IPS-NIHi11 (cell line): ENCODE data around the gene OR2B6.

ENCODE experiments used
- DNase-seq: peaks from one replicate; pipeline ENCODE4 v3.0.0; 2012; ENCODE audit warnings: mixed read lengths, low spot score

The OR2B6 gene

DNA sequence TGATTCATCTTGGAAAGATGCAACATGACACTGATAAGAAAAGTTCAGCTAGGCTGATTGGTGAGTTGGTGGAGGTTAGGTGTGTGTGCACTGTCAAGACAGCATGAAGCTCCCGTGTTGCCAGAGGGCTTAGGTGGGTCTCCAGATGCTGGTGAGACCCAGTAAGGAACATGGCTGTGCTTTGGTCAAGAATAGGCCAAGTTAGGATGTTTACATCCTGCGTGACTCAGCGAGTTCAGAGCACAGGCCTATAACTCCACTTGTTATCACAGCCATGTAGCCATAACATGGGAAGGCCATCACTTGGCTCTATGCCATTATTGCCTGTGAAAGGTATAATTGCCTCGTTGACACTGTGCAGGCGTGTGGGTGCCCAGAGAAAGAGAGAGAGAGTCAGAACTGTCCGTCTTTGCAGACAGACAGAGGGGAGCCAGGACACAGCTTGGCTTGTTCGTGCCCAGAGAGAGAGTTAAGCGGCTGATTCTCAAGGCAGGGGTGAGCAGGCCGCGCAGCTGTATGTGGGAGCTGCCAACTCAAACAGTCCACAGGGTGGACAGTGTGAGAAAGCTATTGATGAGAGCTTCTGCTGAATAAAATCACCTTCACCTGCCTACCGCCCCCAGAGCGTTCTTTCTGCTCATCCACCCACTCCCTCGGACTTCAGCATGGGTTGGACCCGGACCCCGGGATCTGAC, 43.5 kb downstream of the OR2B6 start:
- no peak for DNase-seq

- no peak for DNase-seq
These were observed 44.3 kb downstream of the OR2B6 start for GRCh38 chr6:28001351-28001750.

- DNase-seq = no peak
These were observed 44.7 kb downstream of the OR2B6 start for GRCh38 chr6:28001751-28002150.

GRCh38 chr6:28002161-28002560, 45.1 kb downstream of the OR2B6 start:
- no peak for DNase-seq

GRCh38 chr6:28003059-28003458, 46.0 kb downstream of the OR2B6 start:
- DNase-seq = no peak

GRCh38 chr6:28003661-28004060, 46.6 kb downstream of the OR2B6 start:
- DNase-seq = no peak

DNA sequence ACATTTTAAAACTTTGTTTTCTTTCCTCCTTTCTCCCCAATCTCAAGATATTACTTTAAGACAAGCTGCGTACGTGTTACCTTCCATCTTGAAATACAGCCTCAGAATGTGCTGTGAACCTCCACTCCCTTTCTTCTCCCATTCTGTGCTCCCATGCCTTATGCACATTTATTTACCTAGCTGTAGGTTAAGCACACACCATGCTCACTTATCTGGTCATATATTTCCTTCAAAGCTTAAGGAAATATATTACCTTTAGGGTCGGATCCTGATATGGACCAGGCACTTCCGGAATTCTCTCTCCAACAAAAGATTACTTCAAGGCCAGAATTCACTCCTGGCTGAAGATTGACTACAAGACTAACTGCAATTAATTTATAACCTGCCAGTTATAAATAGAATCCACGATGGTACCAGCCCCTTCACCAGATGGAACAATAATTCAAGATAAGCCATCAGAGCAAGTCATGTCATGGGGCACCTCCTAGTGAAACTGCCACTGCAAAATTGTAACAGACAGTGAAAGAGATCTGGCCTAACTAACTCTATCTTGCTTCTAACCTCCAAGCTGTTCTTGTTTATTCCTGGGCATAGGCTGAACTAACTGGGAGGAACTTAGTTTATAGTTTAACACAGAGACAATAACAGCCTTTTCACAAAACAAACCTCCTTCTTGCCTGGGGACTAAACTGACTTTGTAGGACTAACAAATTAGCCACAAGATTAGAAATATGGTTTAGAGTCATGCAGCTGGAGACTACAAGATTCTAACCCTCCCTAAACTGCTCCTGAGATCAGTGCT, 47.5 kb downstream of the OR2B6 start:
- no peak for DNase-seq

DNA sequence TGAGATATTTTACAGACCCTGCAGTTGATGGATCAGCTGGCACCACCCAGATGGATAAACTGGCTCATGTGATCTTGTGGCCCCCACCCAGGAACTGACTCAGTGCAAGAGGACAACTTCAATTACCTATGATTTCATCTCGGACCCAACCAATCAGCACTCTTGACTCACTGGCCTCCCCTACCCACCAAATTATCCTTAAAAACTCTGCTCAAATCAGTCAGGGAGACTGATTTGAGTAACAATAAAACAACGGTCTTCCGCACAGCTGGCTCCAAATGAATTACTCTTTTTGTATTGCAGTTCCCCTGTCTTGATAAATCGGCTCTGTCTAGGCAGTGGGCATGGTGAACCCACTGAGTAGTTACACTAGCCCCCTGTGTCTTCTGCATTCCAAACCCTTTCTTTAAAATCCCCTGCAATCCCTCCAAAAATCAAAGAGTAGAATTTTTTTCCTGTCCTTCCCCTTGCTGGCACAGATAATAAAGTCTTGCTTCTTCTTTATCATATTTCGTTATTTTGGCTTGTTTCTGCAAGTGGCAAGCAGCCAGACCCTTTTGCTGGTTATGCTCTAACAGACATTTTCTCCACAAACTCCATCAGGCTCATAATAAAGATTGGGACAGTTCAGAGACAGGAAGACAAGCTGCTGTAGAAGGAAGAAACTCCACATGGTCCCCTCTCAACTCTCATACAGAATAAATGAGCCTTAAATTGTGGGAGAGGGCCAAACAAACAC, 48.3 kb downstream of the OR2B6 start:
- DNase-seq = no peak

DNA sequence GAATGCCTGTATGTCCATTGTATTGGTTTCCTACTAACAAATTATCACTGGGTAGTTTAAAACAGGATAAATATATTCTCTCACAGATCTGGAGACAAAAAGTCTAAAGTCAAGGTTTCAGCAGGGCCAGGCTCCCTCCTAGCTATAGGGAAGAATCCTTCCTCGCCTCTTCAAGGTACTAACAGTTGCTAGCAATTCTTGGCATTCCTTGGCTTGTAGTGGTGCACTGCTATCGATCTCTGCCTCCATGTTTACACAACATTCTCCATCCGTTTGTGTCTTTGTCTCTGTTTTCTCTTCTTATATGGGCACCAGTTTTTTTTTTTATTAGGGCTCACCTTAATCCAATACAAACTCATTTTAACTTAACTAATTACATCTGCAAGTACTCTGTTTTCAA, 48.9 kb downstream of the OR2B6 start:
- DNase-seq = no peak
